HepG2 (cell line): ENCODE results near the gene MAB21L4. TPM values are rescaled to one million over a fixed set of nuclear protein-coding genes. Genes with fewer than 3 reads are reported as not detected.
A peak's percentile ranks its signal among the peaks of the same experiment; 100 is the strongest.

Experiments used
- EEA1 ChIP-seq: sonication (generic); formaldehyde crosslinking; IDR thresholded peaks from 2 replicates; pipeline ENCODE4 v1.5.1; 2020; ENCODE audit warnings: mild to moderate bottlenecking, missing genetic modification reagents, borderline replicate concordance
- HOXA9 ChIP-seq: sonication (generic); formaldehyde crosslinking; IDR thresholded peaks from 2 replicates; pipeline ENCODE4 v1.8.1; 2022; ENCODE audit warnings: missing genetic modification reagents, mild to moderate bottlenecking, moderate library complexity, borderline replicate concordance
- MATR3 ChIP-seq: sonication (generic); formaldehyde crosslinking; IDR thresholded peaks from 2 replicates; pipeline ENCODE4 v1.4.0; 2020; ENCODE audit warnings: missing genetic modification reagents
- MEIS2 ChIP-seq: sonication (generic); formaldehyde crosslinking; IDR thresholded peaks from 2 replicates; pipeline ENCODE4 v1.9.0; 2021; ENCODE audit warnings: mild to moderate bottlenecking, missing genetic modification reagents
- RAD21 ChIP-seq: fragments of 450-650 bp; formaldehyde crosslinking; IDR thresholded peaks from 2 replicates; pipeline ENCODE4 v1.5.0; 2020; ENCODE audit warnings: mild to moderate bottlenecking
- RFX3 ChIP-seq: IDR thresholded peaks from 2 replicates; pipeline ENCODE4 v1.6.1; 2016; ENCODE audit warnings: missing biosample characterization, missing genetic modification reagents
- ZBTB8A ChIP-seq: sonication (generic); formaldehyde crosslinking; IDR thresholded peaks from 2 replicates; pipeline ENCODE4 v1.4.0; 2020; ENCODE audit warnings: mild to moderate bottlenecking, low read depth, missing genetic modification reagents, borderline replicate concordance
- ZEB1 ChIP-seq: IDR thresholded peaks from 2 replicates; pipeline ENCODE4 v1.6.1; 2012; ENCODE audit warnings: mild to moderate bottlenecking, low read depth, inconsistent platforms; ENCODE audit not compliant: insufficient replicate concordance
- ZNF335 ChIP-seq: sonication (generic); formaldehyde crosslinking; IDR thresholded peaks from 2 replicates; pipeline ENCODE4 v1.4.0; 2020; ENCODE audit warnings: missing genetic modification reagents
- ZNF354B ChIP-seq: sonication (generic); formaldehyde crosslinking; IDR thresholded peaks from 2 replicates; pipeline ENCODE4 v1.8.0; 2022; ENCODE audit warnings: mild to moderate bottlenecking, missing genetic modification reagents
- ZNF496 ChIP-seq: sonication (generic); formaldehyde crosslinking; IDR thresholded peaks from 2 replicates; pipeline ENCODE4 v1.8.1; 2023; ENCODE audit warnings: mild to moderate bottlenecking, moderate library complexity, missing genetic modification reagents; ENCODE audit not compliant: insufficient replicate concordance
- ZNF546 ChIP-seq: sonication (generic); formaldehyde crosslinking; conservative IDR thresholded peaks from 2 replicates; pipeline ENCODE4 v1.8.1; 2023; ENCODE audit warnings: mild to moderate bottlenecking, missing genetic modification reagents
- ZNF607 ChIP-seq: sonication (generic); formaldehyde crosslinking; IDR thresholded peaks from 2 replicates; pipeline ENCODE4 v1.5.1; 2020; ENCODE audit warnings: missing genetic modification reagents, mild to moderate bottlenecking, borderline replicate concordance
- ZNF619 ChIP-seq: sonication (generic); formaldehyde crosslinking; IDR thresholded peaks from 2 replicates; pipeline ENCODE4 v1.4.0; 2020; ENCODE audit warnings: mild to moderate bottlenecking, missing genetic modification reagents
- polyA plus RNA-seq, 8 experiments: library from polyadenylated mRNA; depleted of rRNA in 3 of 8; stranded (reverse) in 7 of 8; unstranded in 1 of 8; fragments of >200 nt; fragmentation: Illumina TruSeq in 4 of 8; extraction: Trizol in 4 of 8; gene quantifications; 2 replicates each; pipeline versions ENCODE4 v1.2.1 to v1.2.3, GENCODE V29; 2011 to 2016; ENCODE audit warnings: low read depth in 4 of 8, missing spikeins in 1 of 8, mixed read lengths in 1 of 8; ENCODE audit not compliant: insufficient read depth in 1 of 8
- total RNA-seq, 5 experiments: library from RNA; depleted of rRNA; stranded (reverse); fragments of >200 nt; fragmentation: Illumina TruSeq; extraction: Trizol; gene quantifications; 2 replicates each; pipeline ENCODE4 v1.2.3, GENCODE V29; 2016; ENCODE audit warnings: low read depth in 1 of 5
- TF ChIP-seq, protein P1 (sequence below): IDR thresholded peaks from 2 replicates; pipeline ENCODE4 v1.6.1; 2016; ENCODE audit warnings: control low read depth
- TF ChIP-seq, protein P2 (sequence below): fragments of 450-650 bp; IDR thresholded peaks from 2 replicates; pipeline ENCODE4 v1.6.1; 2016
- TF ChIP-seq, protein P3 (sequence below): sonication (generic); formaldehyde crosslinking; IDR thresholded peaks from 2 replicates; pipeline ENCODE4 v1.5.0; 2020; ENCODE audit warnings: mild to moderate bottlenecking, missing genetic modification reagents
- TF ChIP-seq, protein P4 (sequence below): sonication (generic); formaldehyde crosslinking; IDR thresholded peaks from 2 replicates; pipeline ENCODE4 v1.5.1; 2020; ENCODE audit warnings: missing genetic modification reagents, mild to moderate bottlenecking, borderline replicate concordance
- TF ChIP-seq, protein P5 (sequence below): sonication (generic); formaldehyde crosslinking; conservative IDR thresholded peaks from 2 replicates; pipeline ENCODE4 v1.8.1; 2023; ENCODE audit warnings: missing genetic modification reagents

MAB21L4 gene
- total and polyA plus RNA-seq, 2 of the 13 experiments (the other 11 are each of a cell fraction or from before 2014, with no cell fraction given): 3.0 to 14.0 TPM

DNA sequence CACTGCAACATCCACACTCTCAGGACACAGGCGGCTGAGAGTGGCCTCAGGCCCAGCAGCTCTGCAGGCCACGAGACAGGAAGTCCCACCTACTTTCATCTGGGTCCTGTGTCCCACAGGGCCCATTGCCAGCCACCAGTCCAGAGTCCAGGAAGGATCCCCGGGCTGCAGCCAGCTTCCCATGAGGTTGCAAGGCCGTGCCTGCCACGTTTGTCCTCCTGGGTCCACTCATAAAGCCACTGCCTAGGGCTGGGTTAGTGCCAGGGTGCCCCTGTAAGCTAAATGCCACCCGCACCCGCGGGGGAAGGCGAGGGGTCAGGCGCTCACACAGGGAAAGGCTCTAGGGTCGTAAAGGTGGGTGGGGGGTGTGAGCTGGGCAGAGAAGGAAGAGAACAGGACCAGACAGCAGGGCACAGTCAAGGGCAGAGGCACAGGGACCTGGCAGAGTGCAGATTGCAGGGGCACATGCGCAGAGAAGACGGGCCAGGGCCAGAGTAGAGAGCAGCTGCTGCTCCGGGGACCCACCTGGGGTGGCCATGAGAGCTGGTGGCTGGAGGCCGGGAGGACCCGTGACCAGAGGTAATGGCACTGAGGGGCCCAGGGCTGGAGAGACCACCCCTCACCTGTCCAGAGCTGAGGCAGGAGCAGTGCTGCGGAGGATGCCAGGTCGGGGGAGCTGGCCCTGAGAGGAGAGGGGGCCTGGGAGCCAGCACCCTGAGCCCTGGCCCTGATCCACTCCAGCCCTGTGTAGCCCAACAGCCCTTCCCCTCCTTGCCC is 19.3 kb downstream of the MAB21L4 start (continued):
- TF ChIP-seq HOXA9 (CRISPR knock-in tag): peak; percentile 23; the same call in 1 of the 2 replicates
- TF ChIP-seq RAD21 (CRISPR knock-in tag): peak; percentile 59
- TF ChIP-seq, protein P1, sequence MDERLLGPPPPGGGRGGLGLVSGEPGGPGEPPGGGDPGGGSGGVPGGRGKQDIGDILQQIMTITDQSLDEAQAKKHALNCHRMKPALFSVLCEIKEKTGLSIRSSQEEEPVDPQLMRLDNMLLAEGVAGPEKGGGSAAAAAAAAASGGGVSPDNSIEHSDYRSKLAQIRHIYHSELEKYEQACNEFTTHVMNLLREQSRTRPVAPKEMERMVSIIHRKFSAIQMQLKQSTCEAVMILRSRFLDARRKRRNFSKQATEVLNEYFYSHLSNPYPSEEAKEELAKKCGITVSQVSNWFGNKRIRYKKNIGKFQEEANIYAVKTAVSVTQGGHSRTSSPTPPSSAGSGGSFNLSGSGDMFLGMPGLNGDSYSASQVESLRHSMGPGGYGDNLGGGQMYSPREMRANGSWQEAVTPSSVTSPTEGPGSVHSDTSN: no peak
- TF ChIP-seq ZNF335 (CRISPR knock-in tag): peak; percentile 91
- TF ChIP-seq MATR3: no peak
- TF ChIP-seq ZNF619 (CRISPR knock-in tag): peak; percentile 94
- TF ChIP-seq, protein P2, sequence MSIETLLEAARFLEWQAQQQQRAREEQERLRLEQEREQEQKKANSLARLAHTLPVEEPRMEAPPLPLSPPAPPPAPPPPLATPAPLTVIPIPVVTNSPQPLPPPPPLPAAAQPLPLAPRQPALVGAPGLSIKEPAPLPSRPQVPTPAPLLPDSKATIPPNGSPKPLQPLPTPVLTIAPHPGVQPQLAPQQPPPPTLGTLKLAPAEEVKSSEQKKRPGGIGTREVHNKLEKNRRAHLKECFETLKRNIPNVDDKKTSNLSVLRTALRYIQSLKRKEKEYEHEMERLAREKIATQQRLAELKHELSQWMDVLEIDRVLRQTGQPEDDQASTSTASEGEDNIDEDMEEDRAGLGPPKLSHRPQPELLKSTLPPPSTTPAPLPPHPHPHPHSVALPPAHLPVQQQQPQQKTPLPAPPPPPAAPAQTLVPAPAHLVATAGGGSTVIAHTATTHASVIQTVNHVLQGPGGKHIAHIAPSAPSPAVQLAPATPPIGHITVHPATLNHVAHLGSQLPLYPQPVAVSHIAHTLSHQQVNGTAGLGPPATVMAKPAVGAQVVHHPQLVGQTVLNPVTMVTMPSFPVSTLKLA: peak; percentile 27; the same call in 1 of the 2 replicates
- TF ChIP-seq, protein P3, sequence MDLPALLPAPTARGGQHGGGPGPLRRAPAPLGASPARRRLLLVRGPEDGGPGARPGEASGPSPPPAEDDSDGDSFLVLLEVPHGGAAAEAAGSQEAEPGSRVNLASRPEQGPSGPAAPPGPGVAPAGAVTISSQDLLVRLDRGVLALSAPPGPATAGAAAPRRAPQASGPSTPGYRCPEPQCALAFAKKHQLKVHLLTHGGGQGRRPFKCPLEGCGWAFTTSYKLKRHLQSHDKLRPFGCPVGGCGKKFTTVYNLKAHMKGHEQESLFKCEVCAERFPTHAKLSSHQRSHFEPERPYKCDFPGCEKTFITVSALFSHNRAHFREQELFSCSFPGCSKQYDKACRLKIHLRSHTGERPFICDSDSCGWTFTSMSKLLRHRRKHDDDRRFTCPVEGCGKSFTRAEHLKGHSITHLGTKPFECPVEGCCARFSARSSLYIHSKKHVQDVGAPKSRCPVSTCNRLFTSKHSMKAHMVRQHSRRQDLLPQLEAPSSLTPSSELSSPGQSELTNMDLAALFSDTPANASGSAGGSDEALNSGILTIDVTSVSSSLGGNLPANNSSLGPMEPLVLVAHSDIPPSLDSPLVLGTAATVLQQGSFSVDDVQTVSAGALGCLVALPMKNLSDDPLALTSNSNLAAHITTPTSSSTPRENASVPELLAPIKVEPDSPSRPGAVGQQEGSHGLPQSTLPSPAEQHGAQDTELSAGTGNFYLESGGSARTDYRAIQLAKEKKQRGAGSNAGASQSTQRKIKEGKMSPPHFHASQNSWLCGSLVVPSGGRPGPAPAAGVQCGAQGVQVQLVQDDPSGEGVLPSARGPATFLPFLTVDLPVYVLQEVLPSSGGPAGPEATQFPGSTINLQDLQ (CRISPR knock-in tag): no peak; the same call in 1 of the 2 replicates
- TF ChIP-seq ZNF546 (CRISPR knock-in tag): peak; percentile 98
- peak; percentile 25 for TF ChIP-seq ZEB1
- peak; percentile 97; the same call in 1 of the 2 replicates for TF ChIP-seq ZNF354B (CRISPR knock-in tag)
- peak; percentile 87; the same call in 1 of the 2 replicates for TF ChIP-seq ZNF607 (CRISPR knock-in tag)
- TF ChIP-seq, protein P4, sequence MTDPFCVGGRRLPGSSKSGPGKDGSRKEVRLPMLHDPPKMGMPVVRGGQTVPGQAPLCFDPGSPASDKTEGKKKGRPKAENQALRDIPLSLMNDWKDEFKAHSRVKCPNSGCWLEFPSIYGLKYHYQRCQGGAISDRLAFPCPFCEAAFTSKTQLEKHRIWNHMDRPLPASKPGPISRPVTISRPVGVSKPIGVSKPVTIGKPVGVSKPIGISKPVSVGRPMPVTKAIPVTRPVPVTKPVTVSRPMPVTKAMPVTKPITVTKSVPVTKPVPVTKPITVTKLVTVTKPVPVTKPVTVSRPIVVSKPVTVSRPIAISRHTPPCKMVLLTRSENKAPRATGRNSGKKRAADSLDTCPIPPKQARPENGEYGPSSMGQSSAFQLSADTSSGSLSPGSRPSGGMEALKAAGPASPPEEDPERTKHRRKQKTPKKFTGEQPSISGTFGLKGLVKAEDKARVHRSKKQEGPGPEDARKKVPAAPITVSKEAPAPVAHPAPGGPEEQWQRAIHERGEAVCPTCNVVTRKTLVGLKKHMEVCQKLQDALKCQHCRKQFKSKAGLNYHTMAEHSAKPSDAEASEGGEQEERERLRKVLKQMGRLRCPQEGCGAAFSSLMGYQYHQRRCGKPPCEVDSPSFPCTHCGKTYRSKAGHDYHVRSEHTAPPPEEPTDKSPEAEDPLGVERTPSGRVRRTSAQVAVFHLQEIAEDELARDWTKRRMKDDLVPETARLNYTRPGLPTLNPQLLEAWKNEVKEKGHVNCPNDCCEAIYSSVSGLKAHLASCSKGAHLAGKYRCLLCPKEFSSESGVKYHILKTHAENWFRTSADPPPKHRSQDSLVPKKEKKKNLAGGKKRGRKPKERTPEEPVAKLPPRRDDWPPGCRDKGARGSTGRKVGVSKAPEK (CRISPR knock-in tag): peak; percentile 79; the same call in 1 of the 2 replicates
- TF ChIP-seq ZBTB8A (CRISPR knock-in tag): no peak
- TF ChIP-seq, protein P5, sequence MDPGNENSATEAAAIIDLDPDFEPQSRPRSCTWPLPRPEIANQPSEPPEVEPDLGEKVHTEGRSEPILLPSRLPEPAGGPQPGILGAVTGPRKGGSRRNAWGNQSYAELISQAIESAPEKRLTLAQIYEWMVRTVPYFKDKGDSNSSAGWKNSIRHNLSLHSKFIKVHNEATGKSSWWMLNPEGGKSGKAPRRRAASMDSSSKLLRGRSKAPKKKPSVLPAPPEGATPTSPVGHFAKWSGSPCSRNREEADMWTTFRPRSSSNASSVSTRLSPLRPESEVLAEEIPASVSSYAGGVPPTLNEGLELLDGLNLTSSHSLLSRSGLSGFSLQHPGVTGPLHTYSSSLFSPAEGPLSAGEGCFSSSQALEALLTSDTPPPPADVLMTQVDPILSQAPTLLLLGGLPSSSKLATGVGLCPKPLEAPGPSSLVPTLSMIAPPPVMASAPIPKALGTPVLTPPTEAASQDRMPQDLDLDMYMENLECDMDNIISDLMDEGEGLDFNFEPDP: 0 out of 2 replicates have a peak, but pooled peaks have one; percentile 96
- no peak for TF ChIP-seq RFX3 (CRISPR knock-in tag)
- TF ChIP-seq EEA1 (CRISPR knock-in tag): no peak; the same call in 1 of the 2 replicates
- no peak for TF ChIP-seq ZNF496
- TF ChIP-seq MEIS2 (CRISPR knock-in tag): peak; percentile 81
